Measurements from ENCODE around the gene PVR.
"Not testable (repeated sequence)": the region's sequence is repeated elsewhere in the genome, so short reads cannot be mapped to it uniquely, and the experiment has no call there.

Gene PVR

GRCh38 chr19:44683434-44684210 is 39.9 kb downstream of the PVR start:
- Histone ChIP-seq H3K9me3 (ENCODE audit: control insufficient read depth, insufficient read depth, low read length) (no peaks in the 10 kb centered on the region), H3K4me1 (ENCODE audit: insufficient read depth, low read length) (peaks cover 3% of the 10 kb centered on the region; the same call in 1 of the 2 replicates), H3K9ac (ENCODE audit: low read depth, low read length) (no peak overlapping the region), H3K36me3 (ENCODE audit: insufficient read depth, low read length) (no peaks in the 10 kb centered on the region)

GRCh38 chr19:44684396-44684795 is 40.7 kb downstream of the PVR start:
- H3K9me3 ChIP-seq (ENCODE audit: control insufficient read depth, insufficient read depth, low read length); H3K4me1 ChIP-seq (ENCODE audit: insufficient read depth, low read length); H3K36me3 ChIP-seq (ENCODE audit: insufficient read depth, low read length); H3K9ac ChIP-seq (ENCODE audit: low read depth, low read length): not testable (repeated sequence)

GRCh38 chr19:44684892-44685863 is 41.5 kb downstream of the PVR start:
- Histone ChIP-seq H3K9ac (ENCODE audit: low read depth, low read length) (no peak overlapping the region), H3K9me3 (ENCODE audit: control insufficient read depth, insufficient read depth, low read length) (no peaks in the 10 kb centered on the region), H3K36me3 (ENCODE audit: insufficient read depth, low read length) (no peaks in the 10 kb centered on the region), H3K4me1 (ENCODE audit: insufficient read depth, low read length) (peaks cover 3% of the 10 kb centered on the region; the same call in 1 of the 2 replicates)

GRCh38 chr19:44685877-44686276 is 42.2 kb downstream of the PVR start:
- H3K4me1 ChIP-seq (ENCODE audit: insufficient read depth, low read length) = peaks cover 3% of the 10 kb centered on the region; the same call in 1 of the 2 replicates
- H3K9me3 ChIP-seq (ENCODE audit: control insufficient read depth, insufficient read depth, low read length) = no peaks in the 10 kb centered on the region
- no peaks in the 10 kb centered on the region for H3K36me3 ChIP-seq (ENCODE audit: insufficient read depth, low read length)
- no peak overlapping the region for H3K9ac ChIP-seq (ENCODE audit: low read depth, low read length)

GRCh38 chr19:44686896-44687295 is 43.2 kb downstream of the PVR start:
- Histone ChIP-seq H3K36me3 (ENCODE audit: insufficient read depth, low read length) (no peaks in the 10 kb centered on the region), H3K9ac (ENCODE audit: low read depth, low read length) (no peak overlapping the region), H3K4me1 (ENCODE audit: insufficient read depth, low read length) (peaks cover 6% of the 10 kb centered on the region; the same call in 1 of the 2 replicates), H3K9me3 (ENCODE audit: control insufficient read depth, insufficient read depth, low read length) (no peaks in the 10 kb centered on the region)

- Histone ChIP-seq H3K9ac (ENCODE audit: low read depth, low read length) (no peak overlapping the region), H3K4me1 (ENCODE audit: insufficient read depth, low read length) (peaks cover 8% of the 10 kb centered on the region; the same call in 1 of the 2 replicates), H3K36me3 (ENCODE audit: insufficient read depth, low read length) (no peaks in the 10 kb centered on the region), H3K9me3 (ENCODE audit: control insufficient read depth, insufficient read depth, low read length) (no peaks in the 10 kb centered on the region)
Observed at GRCh38 chr19:44687888-44688287, 44.2 kb downstream of the PVR start.

GRCh38 chr19:44689290-44690130 is 45.8 kb downstream of the PVR start:
- Histone ChIP-seq H3K9ac (ENCODE audit: low read depth, low read length) (no peak overlapping the region), H3K36me3 (ENCODE audit: insufficient read depth, low read length) (no peaks in the 10 kb centered on the region), H3K4me1 (ENCODE audit: insufficient read depth, low read length) (peaks cover 8% of the 10 kb centered on the region; the same call in 1 of the 2 replicates), H3K9me3 (ENCODE audit: control insufficient read depth, insufficient read depth, low read length) (no peaks in the 10 kb centered on the region)

- Histone ChIP-seq H3K9ac (ENCODE audit: low read depth, low read length) (no peak overlapping the region), H3K4me1 (ENCODE audit: insufficient read depth, low read length) (peaks cover 8% of the 10 kb centered on the region; the same call in 1 of the 2 replicates), H3K36me3 (ENCODE audit: insufficient read depth, low read length) (no peaks in the 10 kb centered on the region), H3K9me3 (ENCODE audit: control insufficient read depth, insufficient read depth, low read length) (no peaks in the 10 kb centered on the region)
Observed at GRCh38 chr19:44690131-44690440, 46.4 kb downstream of the PVR start.

GRCh38 chr19:44692379-44692721 is 48.6 kb downstream of the PVR start:
- H3K4me1 ChIP-seq (ENCODE audit: insufficient read depth, low read length) = peaks cover 5% of the 10 kb centered on the region; the same call in 1 of the 2 replicates
- no peak overlapping the region for H3K9ac ChIP-seq (ENCODE audit: low read depth, low read length)
- H3K36me3 ChIP-seq (ENCODE audit: insufficient read depth, low read length) = no peaks in the 10 kb centered on the region
- H3K9me3 ChIP-seq (ENCODE audit: control insufficient read depth, insufficient read depth, low read length) = no peaks in the 10 kb centered on the region

GRCh38 chr19:44694184-44694579 is 50.5 kb downstream of the PVR start:
- Histone ChIP-seq H3K4me1 (ENCODE audit: insufficient read depth, low read length) (peaks cover 5% of the 10 kb centered on the region; the same call in 1 of the 2 replicates), H3K9me3 (ENCODE audit: control insufficient read depth, insufficient read depth, low read length) (no peaks in the 10 kb centered on the region), H3K36me3 (ENCODE audit: insufficient read depth, low read length) (no peaks in the 10 kb centered on the region), H3K9ac (ENCODE audit: low read depth, low read length) (no peak overlapping the region)

GRCh38 chr19:44696939-44697669 is 53.4 kb downstream of the PVR start:
- H3K4me1 ChIP-seq (ENCODE audit: insufficient read depth, low read length) = no peaks in the 10 kb centered on the region; the same call in 1 of the 2 replicates
- H3K36me3 ChIP-seq (ENCODE audit: insufficient read depth, low read length) = no peaks in the 10 kb centered on the region
- H3K9me3 ChIP-seq (ENCODE audit: control insufficient read depth, insufficient read depth, low read length) = no peaks in the 10 kb centered on the region
- H3K9ac ChIP-seq (ENCODE audit: low read depth, low read length) = no peak overlapping the region

- Histone ChIP-seq H3K36me3 (ENCODE audit: insufficient read depth, low read length) (no peaks in the 10 kb centered on the region), H3K9ac (ENCODE audit: low read depth, low read length) (no peak overlapping the region), H3K9me3 (ENCODE audit: control insufficient read depth, insufficient read depth, low read length) (no peaks in the 10 kb centered on the region), H3K4me1 (ENCODE audit: insufficient read depth, low read length) (no peaks in the 10 kb centered on the region)
Observed at GRCh38 chr19:44697670-44698034, 53.9 kb downstream of the PVR start.

GRCh38 chr19:44698492-44699201 is 54.9 kb downstream of the PVR start, which contains the start of gene CEACAM16:
Gene CEACAM16 (plus strand): TSS chr19:44699151. CDS start chr19:44701457, 2,306 bp downstream.
- H3K9ac ChIP-seq (ENCODE audit: low read depth, low read length) = no peak within 1 kb of the TSS
- H3K4me1 ChIP-seq (ENCODE audit: insufficient read depth, low read length) = no peaks in the 10 kb centered on the region
- no peaks in the 10 kb centered on the region for H3K36me3 ChIP-seq (ENCODE audit: insufficient read depth, low read length)
- H3K9me3 ChIP-seq (ENCODE audit: control insufficient read depth, insufficient read depth, low read length) = no peaks in the 10 kb centered on the region

All from ES-I3 (cell line).